CD4-positive, alpha-beta T cell (primary cell): ENCODE results near the gene TESMIN. TPM values are rescaled to one million over a fixed set of nuclear protein-coding genes. Genes with fewer than 3 reads are reported as not detected.
A peak's percentile ranks its signal among the peaks of the same experiment; 100 is the strongest.

Experiments used
- ATAC-seq: fragments of 200-7000 bp; cut with Tn5 transposase; one replicate; pipeline ENCODE4 v1.10.0; 2022; ENCODE audit warnings: mild to moderate bottlenecking; ENCODE audit not compliant: poor library complexity
- CTCF ChIA-PET: fragments of 350-600 bp; sonication (Branson Sonifier 250); formaldehyde crosslinking; loops from one replicate; lab custom pipeline; 2021; ENCODE audit warnings: antibody characterized with exemption, inconsistent platforms; lab: Charles Lee
- POLR2A ChIA-PET: fragments of 350-600 bp; sonication (Branson Sonifier 250); formaldehyde crosslinking; loops from one replicate; lab custom pipeline; 2021; ENCODE audit warnings: antibody characterized with exemption, inconsistent platforms; lab: Charles Lee
- DNase-seq, 14 experiments: peaks; one replicate each; pipeline ENCODE4 v3.0.0-alpha.2; 2013 to 2020; ENCODE audit warnings: mixed read lengths in 2 of 14
- H3K27ac ChIP-seq, 2 donors: one replicate each; pipeline versions ENCODE4 v1.5.1 to v1.7.0; 2013; ENCODE audit warnings: low read length in 2 of 2, low read depth in 1 of 2, mild to moderate bottlenecking in 1 of 2
- H3K27me3 ChIP-seq, 2 experiments: 1 replicate in 1 of 2; 2 replicates in 1 of 2; pipeline versions ENCODE4 v1.6.1 to v1.7.0; 2013; ENCODE audit warnings: low read length in 2 of 2, control low read depth in 1 of 2, mild to moderate bottlenecking in 1 of 2, moderate library complexity in 1 of 2; ENCODE audit not compliant: insufficient read depth in 2 of 2, control insufficient read depth in 1 of 2
- H3K36me3 ChIP-seq: one replicate; pipeline ENCODE4 v1.6.1; 2013; ENCODE audit warnings: low read length, control low read depth; ENCODE audit not compliant: insufficient read depth
- H3K4me1 ChIP-seq: one replicate; pipeline ENCODE4 v1.6.1; 2013; ENCODE audit warnings: low read length, control low read depth; ENCODE audit not compliant: insufficient read depth
- H3K4me3 ChIP-seq: one replicate; pipeline ENCODE4 v1.5.1; 2013; ENCODE audit warnings: mild to moderate bottlenecking, low read length, moderate library complexity
- H3K9me3 ChIP-seq, 2 experiments: 1 replicate in 1 of 2; 2 replicates in 1 of 2; pipeline versions ENCODE4 v1.6.1 to v1.7.0; 2013; ENCODE audit warnings: low read length in 2 of 2, mild to moderate bottlenecking in 2 of 2, control low read depth in 1 of 2, moderate library complexity in 1 of 2; ENCODE audit not compliant: control insufficient read depth in 1 of 2, insufficient read depth in 1 of 2
- H3K27ac Mint-ChIP-seq: one replicate; pipeline ENCODE4 v1.8.0; 2020; ENCODE audit warnings: mixed read lengths
- H3K27me3 Mint-ChIP-seq: one replicate; pipeline ENCODE4 v1.8.0; 2021; ENCODE audit warnings: mixed read lengths
- H3K36me3 Mint-ChIP-seq: one replicate; pipeline ENCODE4 v1.8.0; 2021; ENCODE audit warnings: low read depth, mixed read lengths
- H3K4me1 Mint-ChIP-seq: one replicate; pipeline ENCODE4 v1.8.0; 2021; ENCODE audit warnings: low read depth, mixed read lengths
- H3K4me3 Mint-ChIP-seq: one replicate; pipeline ENCODE4 v1.8.0; 2020; ENCODE audit warnings: mild to moderate bottlenecking, mixed read lengths
- H3K9me3 Mint-ChIP-seq: one replicate; pipeline ENCODE4 v1.8.0; 2020; ENCODE audit warnings: mixed read lengths
- intact Hi-C, 2 experiments: fragments of 100-400 bp; cut with DNase I in 1 of 2; cut with micrococcal nuclease in 1 of 2; formaldehyde crosslinking; loops; one replicate each; pipeline versions ENCODE4 v1.15.1 to v1.9.0; 2023 to 2025; cut with DNase I, micrococcal nuclease
- total RNA-seq, 174 experiments: library from RNA in 2 of 174; stranded (reverse) in 2 of 174; gene quantifications; one replicate each; pipeline ENCODE4 v1.2.3 and lab custom pipeline; 2021 to 2026
- TF ChIP-seq, protein P1 (sequence below): fragments of 200-600 bp; IDR thresholded peaks from one replicate; pipeline ENCODE4 v1.8.0; 2022; ENCODE audit warnings: antibody characterized with exemption, mild to moderate bottlenecking

The TESMIN gene
- total RNA-seq, 2 experiments from 2014 or later: 3.7 to 4.3 TPM

DNA sequence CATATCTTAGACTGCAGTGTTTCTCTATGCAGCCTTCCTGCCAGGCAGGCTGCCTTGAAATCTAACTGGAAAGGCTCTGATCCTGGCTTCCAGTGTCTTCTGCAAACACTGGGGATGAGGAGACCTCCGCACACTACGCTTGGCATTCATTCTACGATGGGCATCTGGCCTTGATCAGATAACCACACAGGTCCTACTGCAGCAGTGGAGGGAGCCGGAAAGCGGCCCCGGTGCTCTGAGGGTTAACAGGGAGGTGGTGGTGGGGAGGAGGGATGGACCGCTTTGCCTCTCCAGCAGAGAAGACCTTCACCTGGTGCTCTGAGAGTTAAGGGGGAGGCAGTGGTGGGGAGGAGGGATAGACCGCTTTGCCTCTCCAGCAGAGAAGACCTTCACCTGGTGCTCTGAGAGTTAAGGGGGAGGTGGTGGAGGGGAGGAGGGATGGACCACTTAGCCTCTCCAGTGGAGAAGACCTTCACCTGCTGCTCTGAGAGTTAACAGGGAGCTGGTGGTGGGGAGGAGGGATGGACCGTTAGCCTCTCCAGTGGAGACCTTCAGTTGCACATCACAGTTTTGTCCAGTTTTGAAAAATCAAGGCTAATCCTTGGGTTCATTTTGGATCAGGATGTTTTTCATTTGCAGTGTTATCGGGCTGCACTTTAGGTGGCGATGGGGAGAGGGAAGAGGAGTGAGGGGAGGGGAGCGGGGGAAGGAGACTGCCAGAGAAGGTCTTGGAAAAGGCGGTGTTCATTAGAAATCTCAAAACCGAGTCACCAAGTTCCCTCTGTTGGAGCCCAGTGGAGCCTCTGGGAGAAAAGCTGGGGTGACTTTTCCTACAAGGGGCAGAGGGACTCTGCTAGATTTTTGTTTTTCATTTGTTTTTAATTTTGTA lies 61.3 kb downstream of the TESMIN start:
- Histone ChIP-seq H3K27me3 (peaks cover 16 to 20% of the 10 kb centered on the region in 2 experiments), H3K4me1 (peaks cover 22% of the 10 kb centered on the region), H3K9me3 (peaks cover 0 to 9% of the 10 kb centered on the region in 2 experiments), H3K36me3 (no peaks in the 10 kb centered on the region), H3K4me3 (peak overlapping the region; percentile 0), H3K27ac (no peak overlapping the region)
- POLR2A ChIA-PET: no interaction called here
- no peak for ATAC-seq
- H3K27ac Mint-ChIP-seq: peak overlapping the region; percentile 31
- peaks cover 37% of the 10 kb centered on the region for H3K4me1 Mint-ChIP-seq
- intact Hi-C loops: no loop called here
- peaks cover 40% of the 10 kb centered on the region for H3K27me3 Mint-ChIP-seq
- CTCF ChIA-PET: no interaction called here
- DNase-seq: no peak
- TF ChIP-seq, protein P1, sequence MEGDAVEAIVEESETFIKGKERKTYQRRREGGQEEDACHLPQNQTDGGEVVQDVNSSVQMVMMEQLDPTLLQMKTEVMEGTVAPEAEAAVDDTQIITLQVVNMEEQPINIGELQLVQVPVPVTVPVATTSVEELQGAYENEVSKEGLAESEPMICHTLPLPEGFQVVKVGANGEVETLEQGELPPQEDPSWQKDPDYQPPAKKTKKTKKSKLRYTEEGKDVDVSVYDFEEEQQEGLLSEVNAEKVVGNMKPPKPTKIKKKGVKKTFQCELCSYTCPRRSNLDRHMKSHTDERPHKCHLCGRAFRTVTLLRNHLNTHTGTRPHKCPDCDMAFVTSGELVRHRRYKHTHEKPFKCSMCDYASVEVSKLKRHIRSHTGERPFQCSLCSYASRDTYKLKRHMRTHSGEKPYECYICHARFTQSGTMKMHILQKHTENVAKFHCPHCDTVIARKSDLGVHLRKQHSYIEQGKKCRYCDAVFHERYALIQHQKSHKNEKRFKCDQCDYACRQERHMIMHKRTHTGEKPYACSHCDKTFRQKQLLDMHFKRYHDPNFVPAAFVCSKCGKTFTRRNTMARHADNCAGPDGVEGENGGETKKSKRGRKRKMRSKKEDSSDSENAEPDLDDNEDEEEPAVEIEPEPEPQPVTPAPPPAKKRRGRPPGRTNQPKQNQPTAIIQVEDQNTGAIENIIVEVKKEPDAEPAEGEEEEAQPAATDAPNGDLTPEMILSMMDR: no peak
- H3K36me3 Mint-ChIP-seq: no peaks in the 10 kb centered on the region
- peak overlapping the region; percentile 82 for H3K4me3 Mint-ChIP-seq
- H3K9me3 Mint-ChIP-seq: no peaks in the 10 kb centered on the region

DNA sequence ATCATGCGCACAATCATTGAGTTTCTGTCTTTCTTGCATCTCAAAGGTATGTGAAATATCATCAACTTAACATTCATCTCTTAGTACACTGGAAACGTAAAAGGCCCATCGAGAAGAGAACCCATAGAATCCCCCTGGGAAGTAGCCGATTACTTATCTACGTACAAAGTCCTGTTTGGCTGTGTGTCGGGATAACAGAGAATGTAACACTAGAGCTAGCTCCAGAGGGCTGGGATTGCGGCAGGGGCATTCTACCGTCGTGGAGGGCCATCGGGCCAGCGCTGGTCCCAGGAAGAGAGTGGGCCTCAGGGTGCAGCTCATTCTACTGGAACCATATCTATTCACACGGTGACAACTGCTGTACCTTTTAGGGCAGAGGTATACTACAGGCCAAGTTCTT lies 62.4 kb downstream of the TESMIN start:
- Histone ChIP-seq H3K9me3 (peaks cover 0 to 14% of the 10 kb centered on the region in 2 experiments), H3K36me3 (no peaks in the 10 kb centered on the region), H3K27ac (no peak overlapping the region), H3K4me3 (no peak overlapping the region), H3K4me1 (peaks cover 30% of the 10 kb centered on the region), H3K27me3 (peaks cover 24% of the 10 kb centered on the region in 2 experiments)
- no peaks in the 10 kb centered on the region for H3K36me3 Mint-ChIP-seq
- ChIA-PET POLR2A (no interaction called here), CTCF (no interaction called here)
- DNase-seq (no peak), ATAC-seq (no peak)
- peaks cover 37% of the 10 kb centered on the region for H3K4me1 Mint-ChIP-seq
- H3K9me3 Mint-ChIP-seq: no peaks in the 10 kb centered on the region
- TF ChIP-seq, protein P1: no peak
- H3K27ac Mint-ChIP-seq: no peak overlapping the region
- peaks cover 40% of the 10 kb centered on the region for H3K27me3 Mint-ChIP-seq
- intact Hi-C loops: no loop called here
- H3K4me3 Mint-ChIP-seq: no peak overlapping the region

DNA sequence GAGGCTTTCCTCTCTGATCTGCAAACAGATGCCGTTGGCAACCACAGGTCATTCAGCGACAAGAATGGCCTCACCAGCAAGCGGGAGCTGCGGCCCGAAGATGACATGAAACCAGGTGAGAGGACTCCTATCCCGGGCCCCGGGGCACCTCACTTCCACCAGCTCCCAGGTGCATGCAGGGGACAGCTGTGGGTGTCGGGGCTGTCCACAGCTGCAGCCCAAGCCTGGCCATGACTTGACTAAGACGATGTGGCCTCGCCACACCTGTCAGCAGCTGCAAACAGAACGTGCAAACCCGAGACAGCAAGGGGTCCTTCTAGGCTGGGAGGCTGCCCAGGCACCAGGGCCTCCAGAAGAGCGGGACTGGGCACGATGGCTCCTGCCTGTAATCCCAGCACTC lies 63.3 kb downstream of the TESMIN start:
- H3K4me3 Mint-ChIP-seq: no peak overlapping the region
- ChIA-PET POLR2A (no interaction called here), CTCF (no interaction called here)
- peaks cover 31% of the 10 kb centered on the region for H3K4me1 ChIP-seq
- no peak overlapping the region for H3K27ac ChIP-seq
- no peak overlapping the region for H3K4me3 ChIP-seq
- intact Hi-C loops: no loop called here
- TF ChIP-seq, protein P1: no peak
- ATAC-seq (no peak), DNase-seq (no peak)
- no peaks in the 10 kb centered on the region for H3K36me3 Mint-ChIP-seq
- H3K9me3 Mint-ChIP-seq: no peaks in the 10 kb centered on the region
- H3K27me3 Mint-ChIP-seq: peaks cover 47% of the 10 kb centered on the region
- no peaks in the 10 kb centered on the region for H3K36me3 ChIP-seq
- H3K9me3 ChIP-seq: peaks cover 0 to 22% of the 10 kb centered on the region in 2 experiments
- no peak overlapping the region for H3K27ac Mint-ChIP-seq
- H3K4me1 Mint-ChIP-seq: peaks cover 37% of the 10 kb centered on the region
- peaks cover 33% of the 10 kb centered on the region in 2 experiments for H3K27me3 ChIP-seq
